ENCODE data around the gene PLCE1. TPM values are rescaled to one million over a fixed set of nuclear protein-coding genes. Genes with fewer than 3 reads are reported as not detected.

PLCE1 gene
- total and polyA plus RNA-seq, 2 of the 8 experiments (the other 6 are each of a cell fraction or from before 2014, with no cell fraction given): 0.05 to 0.06 TPM

DNA sequence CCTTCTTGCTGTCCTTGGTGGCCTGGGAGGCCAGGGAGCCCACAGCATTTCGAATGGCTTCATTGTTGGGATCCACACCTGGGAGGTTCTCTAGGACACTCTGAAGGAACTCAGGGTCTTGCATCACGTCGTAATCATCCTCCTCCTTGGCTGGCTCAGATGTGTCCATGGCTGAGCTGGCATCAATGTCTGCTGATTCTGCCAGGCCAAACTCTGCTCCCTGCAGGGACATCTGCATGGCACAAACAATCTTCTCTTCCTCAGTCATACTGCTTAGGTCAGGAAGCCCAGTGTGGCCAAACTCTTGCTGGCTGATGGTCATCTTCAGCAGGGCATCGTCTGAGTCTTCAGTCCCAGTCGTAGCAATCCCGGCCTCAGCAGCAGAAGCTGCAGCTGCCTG is 34.9 kb upstream of the PLCE1 start:
- Histone ChIP-seq H4K8ac (ENCODE audit: extremely low read depth, insufficient read depth, low read length) (no peak overlapping the region), H4K20me1 (replicated peaks in 1 of 2; ENCODE audit: control insufficient read depth in 1 of 2, insufficient read depth in 2 of 2, low read length in 2 of 2) (no peaks in the 10 kb centered on the region), H3K23me2 (ENCODE audit: low read depth, low read length) (no peaks in the 10 kb centered on the region), H2BK12ac (ENCODE audit: low read depth, low read length) (no peak overlapping the region), H3K79me2 (ENCODE audit: control insufficient read depth in 1 of 2, insufficient read depth in 2 of 2, low read length in 2 of 2) (no peaks in the 10 kb centered on the region), H3K18ac (ENCODE audit: extremely low read depth, low read length) (no peak overlapping the region), H3K14ac (ENCODE audit: insufficient read length) (no peak overlapping the region), H2AFZ (ENCODE audit: low read length) (no peak overlapping the region), H3K56ac (replicated peaks; ENCODE audit: insufficient read length, low read depth, low read length) (no peak overlapping the region), H3K79me1 (ENCODE audit: low read depth, low read length) (no peaks in the 10 kb centered on the region), H3K4me3 (ENCODE audit: extremely low read depth in 1 of 4, insufficient read depth in 2 of 4, low read depth in 3 of 4, low read length in 4 of 4) (no peak overlapping the region), H4K91ac (replicated peaks; ENCODE audit: insufficient read length, low read length) (no peak overlapping the region), H2BK15ac (ENCODE audit: low read length) (no peak overlapping the region), H2BK20ac (ENCODE audit: low read length) (no peak overlapping the region), H3K36me3 (ENCODE audit: control insufficient read depth in 2 of 4, insufficient read depth in 4 of 4, low read length in 3 of 4) (no peaks in the 10 kb centered on the region), H3K4me1 (replicated peaks in 1 of 4; ENCODE audit: control insufficient read depth in 3 of 4, insufficient read depth in 4 of 4, low read length in 3 of 4) (no peaks in the 10 kb centered on the region), H3K4me2 (ENCODE audit: insufficient read depth in 1 of 2, low read depth in 2 of 2, low read length in 2 of 2) (no peak overlapping the region), H2AK5ac (ENCODE audit: low read depth, low read length) (no peak overlapping the region), H2BK120ac (replicated peaks; ENCODE audit: low read depth, low read length) (no peak overlapping the region), H4K5ac (ENCODE audit: insufficient read length, low read depth, low read length) (no peak overlapping the region), H2BK5ac (ENCODE audit: low read depth, low read length) (no peak overlapping the region), H3K27me3 (replicated peaks in 1 of 4; ENCODE audit: control insufficient read depth in 3 of 4, extremely low read depth in 1 of 4, insufficient read depth in 3 of 4, low read length in 3 of 4) (no peaks in the 10 kb centered on the region), H3K9me3 (ENCODE audit: insufficient read depth in 2 of 2, low read depth in 1 of 2, low read length in 1 of 2) (no peaks in the 10 kb centered on the region), H3K27ac (ENCODE audit: low read depth, low read length) (no peak overlapping the region), H3K4ac (replicated peaks; ENCODE audit: insufficient read length, low read depth, low read length) (no peak overlapping the region), H3K23ac (ENCODE audit: insufficient read length) (no peak overlapping the region), H3K9ac (replicated peaks in 1 of 4; ENCODE audit: extremely low read depth in 1 of 4, low read depth in 3 of 4, low read length in 3 of 4) (no peak overlapping the region)
- ChIA-PET POLR2A (ENCODE audit: partially characterized antibody) (interaction anchor here (0.6 kb wide), 1 partner anchor 435 kb away, joined by 3 read pairs; no protein-coding TSS in a partner anchor), CTCF (ENCODE audit: partially characterized antibody) (interaction anchor here (0.8 to 1.7 kb wide), 2 partner anchors 38 to 42 kb away, joined by 3 to 4 read pairs; no protein-coding TSS in a partner anchor)
- DNase-seq (ENCODE audit: low read depth in 1 of 2, low spot score in 2 of 2) (no peak), FAIRE-seq (no peak)
- 89% methylated on average over 6 of the region's 6 CpGs; no CpG with 5 or more reads in 1 of the 2 experiments for WGBS, 2 experiments (ENCODE audit: extremely low coverage in 1 of 2, insufficient coverage in 1 of 2, insufficient read length in 1 of 2, insufficient replicate concordance in 2 of 2, low coverage in 1 of 2, low lambda C conversion rate in 2 of 2, missing lambda C conversion rate in 1 of 2)
- TF ChIP-seq RFX5 (IDR thresholded peaks at IDR 0.05; ENCODE audit: borderline replicate concordance, low read depth, low read length) (no peak), TAF7 (optimal IDR thresholded peaks at IDR 0.05; ENCODE audit: borderline replicate concordance, low read depth, low read length) (no peak), SIRT6 (IDR thresholded peaks at IDR 0.05; ENCODE audit: low read length) (no peak), NANOG (IDR thresholded peaks at IDR 0.05; ENCODE audit: insufficient read depth, low read depth, low read length, poor library complexity, severe bottlenecking) (no peak), POLR2AphosphoS5 (IDR thresholded peaks at IDR 0.05; ENCODE audit: low read depth, low read length) (no peak), HDAC2 (IDR thresholded peaks at IDR 0.05; ENCODE audit: borderline replicate concordance in 1 of 2, low read depth in 2 of 2, low read length in 2 of 2) (no peak), SP1 (IDR thresholded peaks at IDR 0.05; ENCODE audit: low read depth, low read length) (no peak), GABPA (IDR thresholded peaks at IDR 0.05; ENCODE audit: borderline replicate concordance, insufficient read depth, low read length) (no peak), MAFK (IDR thresholded peaks at IDR 0.05; ENCODE audit: low read depth, low read length) (no peak), TCF12 (IDR thresholded peaks at IDR 0.05; ENCODE audit: low read depth, low read length) (no peak), SAP30 (IDR thresholded peaks at IDR 0.05; ENCODE audit: insufficient read depth, insufficient replicate concordance, low read length) (no peak)
- TF ChIP-seq, protein P1, sequence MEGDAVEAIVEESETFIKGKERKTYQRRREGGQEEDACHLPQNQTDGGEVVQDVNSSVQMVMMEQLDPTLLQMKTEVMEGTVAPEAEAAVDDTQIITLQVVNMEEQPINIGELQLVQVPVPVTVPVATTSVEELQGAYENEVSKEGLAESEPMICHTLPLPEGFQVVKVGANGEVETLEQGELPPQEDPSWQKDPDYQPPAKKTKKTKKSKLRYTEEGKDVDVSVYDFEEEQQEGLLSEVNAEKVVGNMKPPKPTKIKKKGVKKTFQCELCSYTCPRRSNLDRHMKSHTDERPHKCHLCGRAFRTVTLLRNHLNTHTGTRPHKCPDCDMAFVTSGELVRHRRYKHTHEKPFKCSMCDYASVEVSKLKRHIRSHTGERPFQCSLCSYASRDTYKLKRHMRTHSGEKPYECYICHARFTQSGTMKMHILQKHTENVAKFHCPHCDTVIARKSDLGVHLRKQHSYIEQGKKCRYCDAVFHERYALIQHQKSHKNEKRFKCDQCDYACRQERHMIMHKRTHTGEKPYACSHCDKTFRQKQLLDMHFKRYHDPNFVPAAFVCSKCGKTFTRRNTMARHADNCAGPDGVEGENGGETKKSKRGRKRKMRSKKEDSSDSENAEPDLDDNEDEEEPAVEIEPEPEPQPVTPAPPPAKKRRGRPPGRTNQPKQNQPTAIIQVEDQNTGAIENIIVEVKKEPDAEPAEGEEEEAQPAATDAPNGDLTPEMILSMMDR (IDR thresholded peaks at IDR 0.05; ENCODE audit: control extremely low read depth in 1 of 3, insufficient read depth in 1 of 3, low read depth in 1 of 3, low read length in 3 of 3): no peak

All from H1 (cell line).